ENCODE results near the gene FHL1.
"Not testable (repeated sequence)": the region's sequence is repeated elsewhere in the genome, so short reads cannot be mapped to it uniquely, and the experiment has no call there.

FHL1 gene

DNA sequence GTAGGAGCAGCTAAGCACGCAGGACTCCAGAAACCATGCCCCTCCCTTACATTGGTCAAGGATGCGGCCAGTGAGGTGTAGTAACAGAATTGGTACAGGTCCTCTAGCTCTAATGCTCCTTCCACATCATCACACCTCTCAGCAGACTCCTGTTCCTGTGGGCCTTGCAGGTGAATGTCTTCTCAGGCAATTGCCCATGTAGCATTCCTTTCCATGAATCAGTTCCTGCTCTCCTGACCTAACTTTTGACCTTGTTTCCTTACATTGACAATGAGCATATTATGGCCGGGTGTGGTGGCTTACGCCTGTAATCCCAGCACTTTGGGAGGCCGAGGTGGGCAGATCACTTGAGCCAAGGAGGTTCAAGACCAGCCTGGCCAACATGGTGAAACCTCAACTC is 72.6 kb downstream of the FHL1 start:
- H3K27ac ChIP-seq (ENCODE audit: low read length) = no peak overlapping the region
- DNase-seq (ENCODE audit: low read depth, low spot score) = no peak
- H3K36me3 ChIP-seq (ENCODE audit: control insufficient read depth, insufficient read depth, low read length) = no peaks in the 10 kb centered on the region; the same call in 1 of the 2 replicates
- no peak overlapping the region for H3K4me3 ChIP-seq (ENCODE audit: low read length)
- no peaks in the 10 kb centered on the region for H3K27me3 ChIP-seq (ENCODE audit: control insufficient read depth, insufficient read depth, low read length)
- no CpG with 5 or more reads among the region's 5 CpGs for WGBS (ENCODE audit: insufficient coverage, insufficient read length)
- H3K9me3 ChIP-seq (ENCODE audit: control insufficient read depth, insufficient read depth, low read length) = no peaks in the 10 kb centered on the region
- H3K4me1 ChIP-seq (ENCODE audit: control insufficient read depth, insufficient read depth, low read length) = no peaks in the 10 kb centered on the region

DNA sequence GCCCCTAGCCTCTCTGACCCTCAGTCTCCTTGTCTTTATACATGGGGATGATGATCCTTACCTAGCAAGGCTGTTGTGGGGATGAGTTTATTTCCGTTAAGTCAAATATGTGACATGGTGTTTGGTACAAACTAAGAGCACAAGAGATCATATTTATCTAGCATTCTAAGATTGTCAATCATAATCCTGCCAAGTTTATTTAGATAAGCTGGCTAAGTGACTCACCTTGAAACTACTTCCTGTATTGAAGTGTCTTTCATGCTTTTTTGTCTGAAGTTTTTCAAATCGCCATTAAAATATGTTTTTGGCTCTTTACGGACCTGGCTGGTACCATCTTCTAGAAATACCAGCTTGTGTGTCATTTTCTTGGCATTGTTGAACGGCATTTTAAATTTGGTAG is 73.2 kb downstream of the FHL1 start:
- Histone ChIP-seq H3K36me3 (ENCODE audit: control insufficient read depth, insufficient read depth, low read length) (no peaks in the 10 kb centered on the region; the same call in 1 of the 2 replicates), H3K9me3 (ENCODE audit: control insufficient read depth, insufficient read depth, low read length) (no peaks in the 10 kb centered on the region), H3K4me1 (ENCODE audit: control insufficient read depth, insufficient read depth, low read length) (no peaks in the 10 kb centered on the region), H3K27me3 (ENCODE audit: control insufficient read depth, insufficient read depth, low read length) (no peaks in the 10 kb centered on the region), H3K27ac (ENCODE audit: low read length) (no peak overlapping the region), H3K4me3 (ENCODE audit: low read length) (no peak overlapping the region)
- DNase-seq (ENCODE audit: low read depth, low spot score) = no peak
- WGBS (ENCODE audit: insufficient coverage, insufficient read length) = no CpG with 5 or more reads among the region's 4 CpGs

GRCh38 chrX:136220951-136221350 is 73.6 kb downstream of the FHL1 start:
- Histone ChIP-seq H3K27ac (ENCODE audit: low read length) (no peak overlapping the region), H3K4me1 (ENCODE audit: control insufficient read depth, insufficient read depth, low read length) (no peaks in the 10 kb centered on the region), H3K27me3 (ENCODE audit: control insufficient read depth, insufficient read depth, low read length) (no peaks in the 10 kb centered on the region), H3K9me3 (ENCODE audit: control insufficient read depth, insufficient read depth, low read length) (no peaks in the 10 kb centered on the region), H3K36me3 (ENCODE audit: control insufficient read depth, insufficient read depth, low read length) (no peaks in the 10 kb centered on the region; the same call in 1 of the 2 replicates), H3K4me3 (ENCODE audit: low read length) (no peak overlapping the region)
- no CpG with 5 or more reads among the region's 3 CpGs for WGBS (ENCODE audit: insufficient coverage, insufficient read length)
- no peak for DNase-seq (ENCODE audit: low read depth, low spot score)

DNA sequence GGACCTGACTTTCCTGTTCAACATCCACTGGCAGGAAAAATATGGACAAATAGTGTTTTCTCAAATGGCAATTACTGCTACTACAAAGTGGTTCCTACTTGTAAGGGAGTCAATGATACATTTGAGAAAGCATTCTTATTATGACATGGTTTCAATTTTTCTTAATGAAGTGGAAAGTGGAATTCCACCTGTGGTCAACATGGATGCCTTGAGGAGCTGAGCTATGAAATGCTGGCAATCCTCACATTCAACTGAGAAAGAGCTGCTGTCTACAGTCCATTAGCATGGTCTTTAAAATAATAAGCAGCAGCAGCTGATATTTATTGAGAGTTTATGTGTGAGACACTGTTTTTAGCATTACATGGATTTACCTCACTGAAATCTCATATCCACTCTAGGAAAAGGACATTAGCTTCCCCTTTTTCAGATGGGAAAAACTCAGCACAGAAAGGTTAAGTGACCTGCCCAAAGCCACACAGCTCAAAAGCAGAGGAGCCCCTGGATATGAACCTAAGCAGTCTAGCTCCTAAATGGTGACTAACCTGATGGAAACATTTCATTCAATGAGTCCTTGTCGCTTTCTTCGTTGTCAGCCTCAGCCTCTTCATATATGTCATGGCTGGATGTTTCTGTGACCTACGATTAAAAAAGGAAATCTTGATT is 74.6 kb downstream of the FHL1 start:
- Histone ChIP-seq H3K9me3 (ENCODE audit: control insufficient read depth, insufficient read depth, low read length) (no peaks in the 10 kb centered on the region), H3K36me3 (ENCODE audit: control insufficient read depth, insufficient read depth, low read length) (no peaks in the 10 kb centered on the region; the same call in 1 of the 2 replicates), H3K27me3 (ENCODE audit: control insufficient read depth, insufficient read depth, low read length) (no peaks in the 10 kb centered on the region), H3K4me3 (ENCODE audit: low read length) (no peak overlapping the region), H3K27ac (ENCODE audit: low read length) (no peak overlapping the region), H3K4me1 (ENCODE audit: control insufficient read depth, insufficient read depth, low read length) (no peaks in the 10 kb centered on the region)
- no CpG with 5 or more reads among the region's 3 CpGs for WGBS (ENCODE audit: insufficient coverage, insufficient read length)
- no peak for DNase-seq (ENCODE audit: low read depth, low spot score)

GRCh38 chrX:136227074-136227473 is 79.7 kb downstream of the FHL1 start:
- DNase-seq (ENCODE audit: low read depth, low spot score) = no peak
- Histone ChIP-seq H3K27ac (ENCODE audit: low read length) (no peak overlapping the region), H3K4me3 (ENCODE audit: low read length) (no peak overlapping the region), H3K27me3 (ENCODE audit: control insufficient read depth, insufficient read depth, low read length) (no peaks in the 10 kb centered on the region), H3K9me3 (ENCODE audit: control insufficient read depth, insufficient read depth, low read length) (no peaks in the 10 kb centered on the region), H3K4me1 (ENCODE audit: control insufficient read depth, insufficient read depth, low read length) (no peaks in the 10 kb centered on the region), H3K36me3 (ENCODE audit: control insufficient read depth, insufficient read depth, low read length) (peaks cover 4% of the 10 kb centered on the region; the same call in 1 of the 2 replicates)

DNA sequence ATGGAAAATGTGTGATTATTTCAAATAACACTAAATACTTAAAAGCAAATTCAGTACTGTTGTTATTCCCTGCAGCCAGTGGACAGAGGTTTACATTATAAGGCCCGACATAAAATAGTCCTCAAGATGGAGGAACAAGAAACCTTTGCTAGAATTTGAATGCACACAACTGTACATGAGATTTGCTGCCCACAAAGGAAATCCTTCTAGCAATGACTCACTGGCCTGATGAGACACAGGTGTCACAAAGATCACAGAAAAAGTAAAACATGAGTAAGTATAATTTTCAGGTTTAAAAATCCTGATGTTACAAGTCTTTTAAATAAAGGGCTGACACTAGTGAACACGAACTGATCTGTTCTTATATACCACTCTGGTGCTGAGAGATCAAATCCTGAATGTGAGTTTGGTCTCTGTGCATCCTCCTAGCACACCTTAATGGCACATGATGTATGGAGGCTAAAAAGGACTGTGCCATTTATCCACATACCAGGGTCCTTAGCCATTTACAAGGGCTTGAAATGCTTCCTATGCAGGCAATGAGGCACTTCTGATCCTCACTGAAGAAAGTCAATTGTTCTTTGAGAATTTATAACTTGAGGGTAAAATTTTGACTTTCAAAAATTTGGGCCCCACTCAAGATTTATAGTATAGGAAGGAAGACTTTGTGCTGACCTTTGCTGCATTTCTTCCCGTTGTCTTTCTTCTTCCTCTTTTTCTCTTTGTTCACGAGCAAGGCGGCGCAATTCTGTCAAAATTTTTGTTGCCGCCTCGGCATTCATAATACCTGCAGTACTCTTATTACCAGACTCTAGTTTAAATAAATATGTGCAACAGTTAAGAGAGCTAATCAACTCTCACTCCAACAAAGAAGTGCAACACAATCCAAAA is 80.9 kb downstream of the FHL1 start:
- Histone ChIP-seq H3K9me3 (ENCODE audit: control insufficient read depth, insufficient read depth, low read length) (no peaks in the 10 kb centered on the region), H3K4me3 (ENCODE audit: low read length) (no peak overlapping the region), H3K27ac (ENCODE audit: low read length) (no peak overlapping the region), H3K36me3 (ENCODE audit: control insufficient read depth, insufficient read depth, low read length) (0 out of 2 replicates have a peak, but pooled peaks cover 4% of the 10 kb centered on the region), H3K4me1 (ENCODE audit: control insufficient read depth, insufficient read depth, low read length) (no peaks in the 10 kb centered on the region), H3K27me3 (ENCODE audit: control insufficient read depth, insufficient read depth, low read length) (no peaks in the 10 kb centered on the region)
- no CpG with 5 or more reads among the region's 8 CpGs for WGBS (ENCODE audit: insufficient coverage, insufficient read length)
- DNase-seq (ENCODE audit: low read depth, low spot score) = no peak

DNA sequence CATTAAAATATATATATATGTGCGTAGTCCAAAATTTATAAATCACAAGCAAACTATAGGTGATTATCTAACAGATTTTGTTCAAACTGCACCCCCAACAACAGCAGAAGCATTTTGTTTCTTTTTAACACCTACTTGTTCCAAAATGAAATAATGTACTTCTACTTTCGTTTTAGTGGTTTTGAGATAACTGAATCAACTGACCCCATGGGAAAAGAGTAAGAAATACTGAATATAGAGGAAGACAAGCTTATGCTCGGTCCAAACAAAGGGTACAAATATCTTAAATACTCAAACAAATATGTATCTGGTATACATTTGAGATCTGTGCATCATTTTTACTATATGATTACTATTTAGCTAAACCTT is 81.5 kb downstream of the FHL1 start:
- H3K27ac ChIP-seq (ENCODE audit: low read length) = no peak overlapping the region
- 0 out of 2 replicates have a peak, but pooled peaks cover 4% of the 10 kb centered on the region for H3K36me3 ChIP-seq (ENCODE audit: control insufficient read depth, insufficient read depth, low read length)

DNA sequence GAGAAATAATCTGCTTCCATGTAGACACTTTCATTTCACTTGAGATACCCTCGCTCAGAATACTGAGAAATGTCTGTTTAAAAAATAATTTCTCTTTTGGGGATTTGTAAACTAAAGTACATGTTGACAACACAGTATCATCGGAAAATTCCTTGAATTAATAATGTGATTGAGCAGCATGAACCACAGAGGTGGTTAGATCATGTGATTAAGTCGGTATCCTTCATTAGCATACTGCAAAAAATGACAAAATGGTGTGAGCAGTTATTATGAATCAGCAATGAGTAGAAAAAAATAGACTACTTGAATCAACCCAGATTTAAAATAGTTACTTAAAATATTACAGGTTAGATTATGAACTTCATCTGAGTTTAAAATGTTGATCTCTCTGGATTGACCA is 89.7 kb downstream of the FHL1 start:
- DNase-seq (ENCODE audit: low read depth, low spot score) = no peak
- no peaks in the 10 kb centered on the region for H3K27me3 ChIP-seq (ENCODE audit: control insufficient read depth, insufficient read depth, low read length)
- H3K27ac ChIP-seq (ENCODE audit: low read length) = no peak overlapping the region
- no CpG with 5 or more reads among the region's 3 CpGs for WGBS (ENCODE audit: insufficient coverage, insufficient read length)
- no peaks in the 10 kb centered on the region for H3K4me1 ChIP-seq (ENCODE audit: control insufficient read depth, insufficient read depth, low read length)
- no peak overlapping the region for H3K4me3 ChIP-seq (ENCODE audit: low read length)
- H3K9me3 ChIP-seq (ENCODE audit: control insufficient read depth, insufficient read depth, low read length) = no peaks in the 10 kb centered on the region
- H3K36me3 ChIP-seq (ENCODE audit: control insufficient read depth, insufficient read depth, low read length) = no peaks in the 10 kb centered on the region

More for the DNA sequence above, 81.5 kb downstream of the FHL1 start:
- DNase-seq (ENCODE audit: low read depth, low spot score) = no peak
- Histone ChIP-seq H3K27me3 (ENCODE audit: control insufficient read depth, insufficient read depth, low read length) (no peaks in the 10 kb centered on the region), H3K9me3 (ENCODE audit: control insufficient read depth, insufficient read depth, low read length) (no peaks in the 10 kb centered on the region), H3K4me3 (ENCODE audit: low read length) (no peak overlapping the region), H3K4me1 (ENCODE audit: control insufficient read depth, insufficient read depth, low read length) (no peaks in the 10 kb centered on the region)
- no CpG with 5 or more reads among the region's 3 CpGs for WGBS (ENCODE audit: insufficient coverage, insufficient read length)

- not testable (repeated sequence) for DNase-seq (ENCODE audit: low read depth, low spot score); H3K4me3 ChIP-seq (ENCODE audit: low read length)
Observed at GRCh38 chrX:136237849-136238248, 90.5 kb downstream of the FHL1 start.

DNA sequence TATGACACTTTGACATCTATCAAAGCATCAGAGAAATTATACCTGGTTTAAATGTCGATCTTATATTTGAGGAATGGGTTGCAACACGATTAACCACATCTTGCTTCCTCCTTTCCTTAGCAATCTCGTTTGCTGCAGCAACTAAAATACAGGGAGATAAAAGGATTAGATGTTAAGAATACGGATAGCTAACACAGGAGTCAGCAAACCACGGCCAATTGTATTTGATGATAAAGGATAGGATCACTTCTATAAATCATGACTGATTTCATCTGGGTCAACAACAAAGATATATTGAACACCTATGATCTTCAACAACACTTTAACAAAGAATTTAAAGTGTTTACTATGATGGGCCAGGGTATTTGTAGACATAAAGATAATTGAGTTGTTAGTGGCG is 98.9 kb downstream of the FHL1 start:
- Histone ChIP-seq H3K9me3 (ENCODE audit: control insufficient read depth, insufficient read depth, low read length) (no peaks in the 10 kb centered on the region), H3K36me3 (ENCODE audit: control insufficient read depth, insufficient read depth, low read length) (no peaks in the 10 kb centered on the region), H3K4me3 (ENCODE audit: low read length) (no peak overlapping the region), H3K4me1 (ENCODE audit: control insufficient read depth, insufficient read depth, low read length) (no peaks in the 10 kb centered on the region), H3K27ac (ENCODE audit: low read length) (no peak overlapping the region), H3K27me3 (ENCODE audit: control insufficient read depth, insufficient read depth, low read length) (no peaks in the 10 kb centered on the region)
- no CpG with 5 or more reads among the region's 6 CpGs for WGBS (ENCODE audit: insufficient coverage, insufficient read length)
- DNase-seq (ENCODE audit: low read depth, low spot score) = no peak

More at GRCh38 chrX:136237849-136238248, 90.5 kb downstream of the FHL1 start:
- H3K9me3 ChIP-seq (ENCODE audit: control insufficient read depth, insufficient read depth, low read length); H3K27ac ChIP-seq (ENCODE audit: low read length); H3K36me3 ChIP-seq (ENCODE audit: control insufficient read depth, insufficient read depth, low read length); H3K4me1 ChIP-seq (ENCODE audit: control insufficient read depth, insufficient read depth, low read length); H3K27me3 ChIP-seq (ENCODE audit: control insufficient read depth, insufficient read depth, low read length): not testable (repeated sequence)
- no CpG with 5 or more reads among the region's 4 CpGs for WGBS (ENCODE audit: insufficient coverage, insufficient read length)

Data from iPS DF 6.9 (cell line).